BJ (cell line): ENCODE data around the gene GALNS. TPM values are rescaled to one million over a fixed set of nuclear protein-coding genes. Genes with fewer than 3 reads are reported as not detected.

Experiments used
- CTCF ChIA-PET: fragments of 350-600 bp; formaldehyde crosslinking; extraction: SDS; loops from one replicate; lab custom pipeline; 2021; ENCODE audit warnings: antibody characterized with exemption, inconsistent platforms; lab: Yijun Ruan, JAX
- POLR2A ChIA-PET: fragments of 300-600 bp; sonication (Branson Sonifier 250); formaldehyde crosslinking; extraction: SDS; loops from one replicate; lab custom pipeline; 2021; ENCODE audit warnings: antibody characterized with exemption; lab: Charles Lee
- DNase-seq: peaks from one replicate; pipeline ENCODE4 v3.0.0-alpha.2; 2011; ENCODE audit warnings: low read depth
- H3K27me3 ChIP-seq: 2 replicates; pipeline ENCODE4 v1.6.0; 2011; ENCODE audit warnings: low read length; ENCODE audit not compliant: control insufficient read depth, insufficient read depth
- H3K36me3 ChIP-seq: 2 replicates; pipeline ENCODE4 v1.5.1; 2011; ENCODE audit warnings: low read length; ENCODE audit not compliant: control insufficient read depth, insufficient read depth
- H3K4me3 ChIP-seq: 2 replicates; pipeline ENCODE4 v1.5.1; 2011; ENCODE audit warnings: low read depth, mild to moderate bottlenecking, control low read depth, low read length
- CTCF ChIP-seq: IDR thresholded peaks from 2 replicates; pipeline ENCODE4 v1.5.1; 2011; ENCODE audit warnings: low read depth, mild to moderate bottlenecking, control low read depth, inconsistent platforms, low read length, moderate library complexity; ENCODE audit not compliant: insufficient read depth
- polyA plus RNA-seq: library from polyadenylated mRNA; depleted of rRNA; stranded (reverse); fragments of >200 nt; gene quantifications from 2 replicates; pipeline ENCODE4 v1.2.3, GENCODE V29; 2011

Gene GALNS
- polyA plus RNA-seq, 1 experiment = 9.7 TPM

- no peak for TF ChIP-seq CTCF
- H3K27me3 ChIP-seq = no peaks in the 10 kb centered on the region
- ChIA-PET POLR2A (no interaction called here), CTCF (no interaction called here)
- DNase-seq = no peak
- no peaks in the 10 kb centered on the region for H3K36me3 ChIP-seq
- H3K4me3 ChIP-seq = no peak overlapping the region
Observed at GRCh38 chr16:88876942-88877526, 20.3 kb upstream of the GALNS start.

- ChIA-PET CTCF (no interaction called here), POLR2A (no interaction called here)
- DNase-seq = no peak
- H3K4me3 ChIP-seq = no peak overlapping the region
- no peak for TF ChIP-seq CTCF
- peaks cover 3% of the 10 kb centered on the region for H3K27me3 ChIP-seq
- no peaks in the 10 kb centered on the region for H3K36me3 ChIP-seq
Observed at GRCh38 chr16:88875703-88876234, 19.0 kb upstream of the GALNS start.

- no peak for DNase-seq
- CTCF ChIA-PET = interaction anchor here (0.7 kb wide), 1 partner anchor 81 kb away, joined by 4 read pairs; no protein-coding TSS in a partner anchor
- POLR2A ChIA-PET = no interaction called here
- no peak overlapping the region for H3K4me3 ChIP-seq
- H3K27me3 ChIP-seq = peaks cover 5% of the 10 kb centered on the region
- no peaks in the 10 kb centered on the region for H3K36me3 ChIP-seq
- TF ChIP-seq CTCF = no peak
Observed at GRCh38 chr16:88874938-88875599, 18.3 kb upstream of the GALNS start.

- ChIA-PET POLR2A (interaction anchor here (0.6 kb wide), 1 partner anchor 57 kb away, joined by 5 read pairs; no protein-coding TSS in a partner anchor), CTCF (interaction anchor here (1.6 kb wide), 1 partner anchor 15 kb away, joined by 6 read pairs; no protein-coding TSS in a partner anchor)
- no peak overlapping the region for H3K4me3 ChIP-seq
- no peaks in the 10 kb centered on the region for H3K36me3 ChIP-seq
- no peak for TF ChIP-seq CTCF
- H3K27me3 ChIP-seq = peaks cover 10% of the 10 kb centered on the region
- no peak for DNase-seq
Observed at GRCh38 chr16:88872650-88873331, 16.0 kb upstream of the GALNS start.

- no peaks in the 10 kb centered on the region for H3K36me3 ChIP-seq
- ChIA-PET CTCF (no interaction called here), POLR2A (interaction anchor here (0.6 kb wide), 1 partner anchor 58 kb away, joined by 5 read pairs; no protein-coding TSS in a partner anchor)
- no peak for DNase-seq
- no peak overlapping the region for H3K4me3 ChIP-seq
- H3K27me3 ChIP-seq = peaks cover 10% of the 10 kb centered on the region
- TF ChIP-seq CTCF = no peak
Observed at GRCh38 chr16:88871730-88872416, 15.1 kb upstream of the GALNS start.
